ENCODE results near the gene CYP26B1. TPM values are rescaled to one million over a fixed set of nuclear protein-coding genes. Genes with fewer than 3 reads are reported as not detected.

Gene CYP26B1
- total RNA-seq, 3 donors from 2014 or later: 0.82 to 9.5 (median 2.5) TPM

DNA sequence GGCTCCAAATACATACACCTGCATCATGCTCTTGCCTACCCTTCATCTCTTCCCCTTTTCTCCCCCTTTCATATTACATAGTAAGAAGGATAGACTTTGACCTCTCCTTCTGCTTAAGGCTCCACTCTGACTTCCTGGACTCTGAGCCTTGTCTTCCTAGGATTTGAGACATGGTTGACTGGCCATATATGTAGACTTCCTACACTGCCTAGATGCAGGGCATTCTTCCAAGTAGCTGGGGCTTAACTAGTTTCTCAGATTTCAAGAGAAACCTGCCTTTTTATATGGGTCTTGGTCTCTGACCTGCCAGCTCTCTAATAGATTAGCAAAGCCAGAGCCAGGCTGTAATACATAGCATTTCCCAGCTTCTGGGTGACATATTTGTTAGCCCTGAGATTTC is 35.4 kb upstream of the CYP26B1 start:
- no peaks in the 10 kb centered on the region for H3K36me3 ChIP-seq (ENCODE audit: low read depth)
- H3K9me3 ChIP-seq: peaks cover 2% of the 10 kb centered on the region
- intact Hi-C loops (cut with DNase I, micrococcal nuclease): no loop called here
- TF ChIP-seq, protein P1, sequence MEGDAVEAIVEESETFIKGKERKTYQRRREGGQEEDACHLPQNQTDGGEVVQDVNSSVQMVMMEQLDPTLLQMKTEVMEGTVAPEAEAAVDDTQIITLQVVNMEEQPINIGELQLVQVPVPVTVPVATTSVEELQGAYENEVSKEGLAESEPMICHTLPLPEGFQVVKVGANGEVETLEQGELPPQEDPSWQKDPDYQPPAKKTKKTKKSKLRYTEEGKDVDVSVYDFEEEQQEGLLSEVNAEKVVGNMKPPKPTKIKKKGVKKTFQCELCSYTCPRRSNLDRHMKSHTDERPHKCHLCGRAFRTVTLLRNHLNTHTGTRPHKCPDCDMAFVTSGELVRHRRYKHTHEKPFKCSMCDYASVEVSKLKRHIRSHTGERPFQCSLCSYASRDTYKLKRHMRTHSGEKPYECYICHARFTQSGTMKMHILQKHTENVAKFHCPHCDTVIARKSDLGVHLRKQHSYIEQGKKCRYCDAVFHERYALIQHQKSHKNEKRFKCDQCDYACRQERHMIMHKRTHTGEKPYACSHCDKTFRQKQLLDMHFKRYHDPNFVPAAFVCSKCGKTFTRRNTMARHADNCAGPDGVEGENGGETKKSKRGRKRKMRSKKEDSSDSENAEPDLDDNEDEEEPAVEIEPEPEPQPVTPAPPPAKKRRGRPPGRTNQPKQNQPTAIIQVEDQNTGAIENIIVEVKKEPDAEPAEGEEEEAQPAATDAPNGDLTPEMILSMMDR (IDR thresholded peaks at IDR 0.05): no peak
- DNase-seq: peak in 1 of 3 donors; percentile 38
- H3K4me3 ChIP-seq: no peak overlapping the region
- ATAC-seq: peak; percentile 80
- peaks cover 3% of the 10 kb centered on the region for H3K4me1 ChIP-seq (ENCODE audit: low read depth)

DNA sequence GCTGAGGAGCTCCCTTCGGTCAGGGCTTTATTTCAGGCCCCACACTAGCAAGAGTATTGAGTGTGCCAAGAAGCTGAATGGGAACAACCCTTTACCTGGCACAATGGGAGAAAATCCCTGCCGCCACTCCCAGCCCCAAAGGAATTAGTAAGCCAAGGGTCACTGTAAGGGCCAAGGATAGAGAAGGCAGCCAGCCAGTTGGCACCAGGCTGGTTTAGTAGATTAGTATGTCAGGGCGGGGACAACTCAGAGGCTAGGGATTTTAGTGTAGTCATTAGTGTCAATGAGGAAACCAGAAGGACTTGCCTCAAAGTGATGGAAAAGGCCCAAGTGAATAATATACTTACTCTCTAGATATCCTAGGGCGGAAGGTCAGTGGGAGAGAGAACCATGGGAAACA is 34.9 kb upstream of the CYP26B1 start:
- no peak overlapping the region for H3K4me3 ChIP-seq
- peaks cover 2% of the 10 kb centered on the region for H3K9me3 ChIP-seq
- ATAC-seq: peak; percentile 94
- intact Hi-C loops (cut with DNase I, micrococcal nuclease): no loop called here
- no peaks in the 10 kb centered on the region for H3K36me3 ChIP-seq (ENCODE audit: low read depth)
- peak; percentile 70 to 85 (median 81) for DNase-seq
- TF ChIP-seq, protein P1 (IDR thresholded peaks at IDR 0.05): no peak
- peaks cover 3% of the 10 kb centered on the region for H3K4me1 ChIP-seq (ENCODE audit: low read depth)

DNA sequence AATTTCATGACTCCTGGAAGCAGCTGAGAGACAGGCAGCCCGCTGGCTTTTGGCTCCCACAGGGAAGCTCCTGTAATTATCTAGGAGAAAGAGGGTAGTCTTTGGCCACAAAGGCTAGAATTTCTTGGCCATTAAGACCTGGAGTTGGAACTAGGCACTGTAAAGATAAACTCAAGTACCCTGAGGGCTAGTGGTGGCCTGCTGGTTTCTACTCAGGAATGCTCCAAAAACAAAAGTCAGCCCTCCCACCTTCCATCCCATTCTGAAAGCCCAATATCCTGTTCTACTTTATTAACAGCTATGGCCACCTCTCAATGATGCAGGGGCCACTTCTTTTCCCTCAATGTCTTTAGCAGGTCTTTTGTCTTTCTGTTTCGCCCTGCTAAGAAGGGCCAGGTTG is 34.0 kb upstream of the CYP26B1 start:
- Histone ChIP-seq H3K4me1 (ENCODE audit: low read depth) (peaks cover 3% of the 10 kb centered on the region), H3K9me3 (no peaks in the 10 kb centered on the region), H3K4me3 (no peak overlapping the region), H3K36me3 (ENCODE audit: low read depth) (no peaks in the 10 kb centered on the region)
- DNase-seq (no peak), ATAC-seq (no peak)
- TF ChIP-seq, protein P1 (IDR thresholded peaks at IDR 0.05): no peak
- intact Hi-C loops (cut with DNase I, micrococcal nuclease): no loop called here

DNA sequence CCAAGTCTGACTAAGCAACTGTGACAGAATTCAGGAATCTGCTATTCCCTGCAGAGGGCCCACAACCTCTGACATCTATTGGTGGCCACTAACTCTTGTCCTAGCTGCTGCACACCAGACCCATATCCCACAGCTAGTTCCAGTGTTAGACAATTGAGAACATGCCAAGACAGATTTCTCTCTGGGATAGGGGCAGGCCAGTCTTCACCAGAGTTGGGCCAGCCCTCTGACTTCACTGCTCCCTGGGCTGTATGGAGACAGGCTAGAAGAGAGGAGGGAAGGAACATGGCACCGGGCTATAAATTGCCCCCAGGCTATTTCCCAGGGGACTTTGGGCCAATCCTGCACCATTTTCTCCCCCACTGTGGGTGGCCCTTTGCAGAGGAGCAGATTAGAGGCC is 32.7 kb upstream of the CYP26B1 start:
- H3K36me3 ChIP-seq (ENCODE audit: low read depth): no peaks in the 10 kb centered on the region
- peaks cover 3% of the 10 kb centered on the region for H3K4me1 ChIP-seq (ENCODE audit: low read depth)
- intact Hi-C loops (cut with DNase I, micrococcal nuclease): no loop called here
- ATAC-seq (no peak), DNase-seq (no peak)
- no peak overlapping the region for H3K4me3 ChIP-seq
- TF ChIP-seq, protein P1 (IDR thresholded peaks at IDR 0.05): no peak
- no peaks in the 10 kb centered on the region for H3K9me3 ChIP-seq

DNA sequence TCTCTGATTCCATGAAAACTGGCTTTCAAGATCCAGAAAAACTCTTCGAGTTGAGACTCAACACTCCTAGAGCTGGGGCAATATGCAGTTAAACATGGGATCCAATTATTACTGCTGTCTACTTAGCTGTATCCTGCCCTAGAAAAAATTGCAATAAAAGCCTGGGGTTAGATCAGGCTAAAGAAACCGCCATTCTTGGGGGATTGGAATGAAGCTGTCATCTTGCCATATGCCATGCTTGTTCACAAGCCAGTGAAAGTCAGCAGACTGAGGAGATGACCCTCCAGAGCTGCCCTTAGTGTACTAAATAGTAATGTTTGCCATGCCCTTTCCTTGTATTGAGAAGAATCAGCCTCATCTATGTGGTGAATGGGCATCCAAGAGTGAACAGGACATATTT is 30.9 kb upstream of the CYP26B1 start:
- DNase-seq (no peak), ATAC-seq (no peak)
- H3K4me1 ChIP-seq (ENCODE audit: low read depth): no peaks in the 10 kb centered on the region
- no peaks in the 10 kb centered on the region for H3K9me3 ChIP-seq
- no peaks in the 10 kb centered on the region for H3K36me3 ChIP-seq (ENCODE audit: low read depth)
- intact Hi-C loops (cut with DNase I, micrococcal nuclease): no loop called here
- TF ChIP-seq, protein P1 (IDR thresholded peaks at IDR 0.05): no peak
- no peak overlapping the region for H3K4me3 ChIP-seq

DNA sequence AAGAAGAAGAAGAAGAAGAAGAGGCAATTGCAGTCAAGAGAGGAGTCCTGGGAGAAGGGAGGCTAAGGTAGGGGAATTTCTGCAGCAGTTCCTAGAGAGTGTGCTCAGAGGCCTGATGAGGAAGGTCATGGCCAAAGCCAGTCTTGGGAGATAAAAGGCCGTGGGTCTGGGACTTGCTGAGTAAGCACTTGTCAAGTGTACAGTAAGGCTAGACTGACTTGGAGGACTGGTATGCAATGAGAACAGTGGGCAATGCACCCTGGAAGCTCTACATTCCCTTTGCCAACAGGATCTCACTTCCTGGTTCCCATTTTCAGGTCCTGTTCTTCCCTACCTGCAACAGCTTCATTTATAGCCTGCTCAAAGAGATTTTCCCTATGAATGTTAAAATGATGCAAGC is 28.6 kb upstream of the CYP26B1 start:
- Histone ChIP-seq H3K4me3 (no peak overlapping the region), H3K4me1 (ENCODE audit: low read depth) (no peaks in the 10 kb centered on the region), H3K9me3 (no peaks in the 10 kb centered on the region), H3K36me3 (ENCODE audit: low read depth) (no peaks in the 10 kb centered on the region)
- intact Hi-C loops (cut with DNase I, micrococcal nuclease): no loop called here
- DNase-seq: no peak
- TF ChIP-seq, protein P1 (IDR thresholded peaks at IDR 0.05): no peak
- no peak for ATAC-seq
